Body of pancreas (tissue), 4 donors: ENCODE data around the gene ATP1A3. TPM values are rescaled to one million over a fixed set of nuclear protein-coding genes. Genes with fewer than 3 reads are reported as not detected.

ENCODE experiments used
- ATAC-seq: fragments of 150-250 bp; one replicate; pipeline ENCODE4 v1.9.1; 2016
- DNase-seq, 4 donors: peaks; one replicate each; pipeline ENCODE4 v3.0.0-alpha.2; 2019
- H3K27ac ChIP-seq, 4 donors: fragments of 200-600 bp; sonication (generic); 1 replicate in 3 of 4; 2 replicates in 1 of 4; pipeline versions ENCODE4 v1.5.1 to v1.6.1; 2016 to 2019; ENCODE audit warnings: mild to moderate bottlenecking in 1 of 4, mixed read lengths in 1 of 4, moderate library complexity in 1 of 4
- H3K27me3 ChIP-seq, 2 donors: fragments of 200-600 bp; sonication (generic); one replicate each; pipeline ENCODE4 v1.6.0; 2016; ENCODE audit warnings: mild to moderate bottlenecking in 1 of 2
- H3K36me3 ChIP-seq, 2 donors: fragments of 200-600 bp; sonication (generic); replicated peaks in 1 of 2; 2 replicates each; pipeline ENCODE4 v1.5.1; 2016; ENCODE audit warnings: low read depth in 2 of 2; ENCODE audit not compliant: insufficient read depth in 1 of 2
- H3K4me1 ChIP-seq: fragments of 200-600 bp; sonication (generic); one replicate; pipeline ENCODE4 v1.6.0; 2016
- H3K4me3 ChIP-seq, 2 donors: fragments of 200-600 bp; sonication (generic); 1 replicate in 1 of 2; 2 replicates in 1 of 2; pipeline ENCODE4 v1.5.1; 2016 to 2019
- H3K9me3 ChIP-seq, 3 donors: fragments of 200-600 bp; sonication (generic); 1 replicate in 2 of 3; 2 replicates in 1 of 3; pipeline ENCODE4 v1.5.1; 2016
- CTCF ChIP-seq, 7 experiments: fragments of 450-650 bp in 4 of 7; fragments of 200-600 bp in 3 of 7; sonication (generic) in 3 of 7; IDR thresholded peaks; one replicate each; pipeline ENCODE4 v1.5.1; 2016 to 2019; ENCODE audit warnings: antibody characterized with exemption in 7 of 7
- POLR2A ChIP-seq, 3 donors: fragments of 450-650 bp; IDR thresholded peaks; one replicate each; pipeline ENCODE4 v1.6.1; 2016; ENCODE audit warnings: antibody characterized with exemption in 3 of 3, mild to moderate bottlenecking in 2 of 3
- WGBS, 2 donors: methylation state at CpG; one replicate each; pipeline ENCODE4 v1.1.5; 2017; 5-methylcytosine and 5-hydroxymethylcytosine counted together
- intact Hi-C: fragments of 100-400 bp; cut with DNase I; formaldehyde crosslinking; loops from one replicate; pipeline ENCODE4 v1.15.1; 2023
- total RNA-seq, 2 donors: library from RNA; depleted of rRNA; stranded (reverse); fragments of >200 nt; gene quantifications; one replicate each; pipeline ENCODE4 v1.1.0, GENCODE V29; 2016

Gene ATP1A3
- total RNA-seq, 2 donors from 2014 or later, result 0.26 TPM; not detected in 1

- 66 to 70% methylated on average over 22 to 25 of the region's 28 CpGs for WGBS, 2 donors
- Histone ChIP-seq H3K36me3 (no peaks in the 10 kb centered on the region), H3K27me3 (no peaks in the 10 kb centered on the region), H3K27ac (no peak overlapping the region), H3K9me3 (no peaks in the 10 kb centered on the region), H3K4me1 (no peaks in the 10 kb centered on the region), H3K4me3 (no peak overlapping the region)
- ATAC-seq, result no peak
- no peak for DNase-seq
- TF ChIP-seq CTCF (IDR thresholded peaks at IDR 0.05) (no peak), POLR2A (IDR thresholded peaks at IDR 0.05) (no peak)
- intact Hi-C loops, result no loop called here
These were observed 25.1 kb downstream of the ATP1A3 start for GRCh38 chr19:41968751-41969595.

- Histone ChIP-seq H3K4me3 (no peak overlapping the region), H3K9me3 (no peaks in the 10 kb centered on the region), H3K27me3 (no peaks in the 10 kb centered on the region), H3K36me3 (no peaks in the 10 kb centered on the region), H3K4me1 (no peaks in the 10 kb centered on the region), H3K27ac (no peak overlapping the region)
- DNase-seq, result no peak
- TF ChIP-seq POLR2A (IDR thresholded peaks at IDR 0.05), result no peak
- TF ChIP-seq CTCF (IDR thresholded peaks at IDR 0.05), result no peak
- intact Hi-C loops, result no loop called here
- WGBS, 2 donors, result 51 to 52% methylated on average over 24 to 25 of the region's 26 CpGs
- ATAC-seq, result no peak
These were observed 26.8 kb downstream of the ATP1A3 start for GRCh38 chr19:41967054-41967783.

- ATAC-seq, result no peak
- intact Hi-C loops, result no loop called here
- Histone ChIP-seq H3K9me3 (no peaks in the 10 kb centered on the region), H3K4me3 (no peak overlapping the region), H3K27ac (no peak overlapping the region), H3K4me1 (no peaks in the 10 kb centered on the region), H3K27me3 (no peaks in the 10 kb centered on the region), H3K36me3 (no peaks in the 10 kb centered on the region)
- WGBS, 2 donors, result 63 to 70% methylated on average over 5 of the region's 5 CpGs
- TF ChIP-seq CTCF (IDR thresholded peaks at IDR 0.05), result no peak
- no peak for TF ChIP-seq POLR2A (IDR thresholded peaks at IDR 0.05)
- DNase-seq, result no peak
These were observed 28.9 kb downstream of the ATP1A3 start for GRCh38 chr19:41965106-41965505.

GRCh38 chr19:41960973-41961372, 33.1 kb downstream of the ATP1A3 start:
- TF ChIP-seq CTCF (IDR thresholded peaks at IDR 0.05), result no peak
- TF ChIP-seq POLR2A (IDR thresholded peaks at IDR 0.05), result no peak
- WGBS, 2 donors, result 91 to 95% methylated on average over 5 of the region's 5 CpGs
- no peaks in the 10 kb centered on the region for H3K27me3 ChIP-seq
- DNase-seq (no peak), ATAC-seq (no peak)
- H3K9me3 ChIP-seq, result no peaks in the 10 kb centered on the region
- peaks cover 15% of the 10 kb centered on the region for H3K4me1 ChIP-seq
- intact Hi-C loops, result no loop called here
- no peak overlapping the region for H3K27ac ChIP-seq
- H3K4me3 ChIP-seq, result no peak overlapping the region
- H3K36me3 ChIP-seq, result no peaks in the 10 kb centered on the region
